GM19438 (cell line): ENCODE results near the gene ZNF397.
A peak's percentile ranks its signal among the peaks of the same experiment; 100 is the strongest.

ENCODE experiments used
- ATAC-seq: cut with Tn5 transposase; IDR thresholded peaks from one replicate; pipeline ENCODE4 v1.9.1; 2021; ENCODE audit warnings: low read depth; ENCODE audit not compliant: unreplicated experiment

ZNF397 gene

GRCh38 chr18:35290094-35290735 is 49.4 kb downstream of the ZNF397 start, which contains the start of gene ZSCAN30:
Gene ZSCAN30 (minus strand): TSS chr18:35290229. CDS start chr18:35264352, 25,877 bp downstream.
- peak; percentile 95 for ATAC-seq

- ATAC-seq = no peak
Observed at GRCh38 chr18:35291166-35291565, 50.3 kb downstream of the ZNF397 start.

GRCh38 chr18:35296060-35296459 is 55.2 kb downstream of the ZNF397 start:
- no peak for ATAC-seq

- ATAC-seq = no peak
Observed at GRCh38 chr18:35303610-35304009, 62.8 kb downstream of the ZNF397 start.

GRCh38 chr18:35306588-35307250 is 65.9 kb downstream of the ZNF397 start:
- no peak for ATAC-seq
